Measurements from ENCODE around the gene SUGP2. TPM values are rescaled to one million over a fixed set of nuclear protein-coding genes. Genes with fewer than 3 reads are reported as not detected.

Gene SUGP2
- 95.2 and 102 TPM in 2 replicates for total RNA-seq (2021)
- long read RNA-seq, full-length matches to known transcripts, result 118 of 250 reads
- long read RNA-seq, partial matches to known transcripts, result 58 of 250 reads
- long read RNA-seq, other reads (novel, unspliced or antisense), result 74 of 250 reads

GRCh38 chr19:19033426-19034203 lies at the start of gene SUGP2, which contains the start of gene ARMC6:
SUGP2 (minus strand) TSS chr19:19033517; CDS start chr19:19031071, 2,446 bp downstream.
ARMC6 (plus strand) TSS chr19:19033603; CDS start chr19:19034210, 607 bp downstream.
- Mint-ChIP-seq H3K9me3 (peaks cover 14 to 15% of the 10 kb centered on the region in 2 experiments), H3K27ac (peak within 1 kb of the TSS; percentile 89 to 95 (median 90)), H3K4me1 (peaks cover 10 to 15% of the 10 kb centered on the region in 2 experiments), H3K4me3 (peak within 1 kb of the TSS; percentile 88 to 94), H3K27me3 (ENCODE audit: low read depth) (no peaks in the 10 kb centered on the region), H3K36me3 (ENCODE audit: insufficient read depth in 1 of 3, low read depth in 3 of 3) (peaks cover 40 to 54% (median 49%) of the 10 kb centered on the region in 3 experiments)
- H2AFZ ChIP-seq (ENCODE audit: low read length), result no peak within 1 kb of the TSS
- peak within 1 kb of the TSS; percentile 73 for H3K9ac ChIP-seq (ENCODE audit: extremely low read depth, insufficient read length, low read length)
- no peak within 1 kb of the TSS for H3K56ac ChIP-seq (ENCODE audit: insufficient read length, low read depth, low read length)
- H3K14ac ChIP-seq (ENCODE audit: insufficient read depth, low read length), result peak within 1 kb of the TSS; percentile 81
- H2BK20ac ChIP-seq (ENCODE audit: low read depth, low read length, poor library complexity, severe bottlenecking), result no peak within 1 kb of the TSS
- no CpG with 5 or more reads among the region's 94 CpGs for WGBS (ENCODE audit: extremely low coverage, insufficient read length, low lambda C conversion rate)
- peaks cover 9% of the 10 kb centered on the region for H3K79me1 ChIP-seq (ENCODE audit: insufficient read depth, low read depth, low read length, poor library complexity, severe bottlenecking)
- H3T11ph ChIP-seq (ENCODE audit: low read length), result no peak within 1 kb of the TSS
- H3K23ac ChIP-seq (ENCODE audit: insufficient read length, low read depth, low read length), result no peak within 1 kb of the TSS
- no peaks in the 10 kb centered on the region for H3K4me1 ChIP-seq (ENCODE audit: insufficient read depth, low read length)
- no peak within 1 kb of the TSS for H2BK12ac ChIP-seq (ENCODE audit: insufficient read length, low read depth, low read length)
- H3K23me2 ChIP-seq (ENCODE audit: insufficient read length, low read depth, low read length, poor library complexity, severe bottlenecking), result peaks cover 11% of the 10 kb centered on the region
- H3K27ac ChIP-seq (ENCODE audit: insufficient read length, low read depth, low read length), result no peak within 1 kb of the TSS
- DNase-seq, result peak; percentile 90
- H4K91ac ChIP-seq (ENCODE audit: insufficient read length, low read depth, low read length), result no peak within 1 kb of the TSS
- peaks cover 6% of the 10 kb centered on the region for H3K9me3 ChIP-seq (ENCODE audit: control insufficient read depth, low read depth, low read length)
- H2AK5ac ChIP-seq (ENCODE audit: insufficient read length, low read length), result no peak within 1 kb of the TSS
- peaks cover 22% of the 10 kb centered on the region; the same call in 1 of the 2 replicates for H3K79me2 ChIP-seq (ENCODE audit: insufficient read depth, low read length)
- H4K20me1 ChIP-seq (ENCODE audit: control insufficient read depth, insufficient read depth, insufficient read length), result no peaks in the 10 kb centered on the region
- no peak within 1 kb of the TSS for H2BK15ac ChIP-seq (ENCODE audit: low read depth, low read length)
- H2BK5ac ChIP-seq (ENCODE audit: insufficient read length, low read length), result no peak within 1 kb of the TSS
- no peak within 1 kb of the TSS for H4K5ac ChIP-seq (ENCODE audit: insufficient read length, low read depth, low read length)
- H3K4me2 ChIP-seq (ENCODE audit: insufficient read depth, insufficient read length, low read length), result peak within 1 kb of the TSS; percentile 96
- H3K4ac ChIP-seq (ENCODE audit: low read depth, low read length), result no peak within 1 kb of the TSS
- 0 out of 3 replicates have a peak, but pooled peaks have one; percentile 17 for TF ChIP-seq CTCF (conservative IDR thresholded peaks at IDR 0.05)
- peak within 1 kb of the TSS; percentile 66 for H3K18ac ChIP-seq (ENCODE audit: insufficient read length, low read depth, low read length)
- H2BK120ac ChIP-seq (ENCODE audit: low read depth, low read length, poor library complexity, severe bottlenecking), result no peak within 1 kb of the TSS
- no peaks in the 10 kb centered on the region for H3K27me3 ChIP-seq (ENCODE audit: insufficient read depth, low read length)
- H4K8ac ChIP-seq (replicated peaks; ENCODE audit: insufficient read length, low read depth, low read length), result no peak within 1 kb of the TSS
